Caco-2 (cell line): ENCODE data around the gene KRT81. TPM values are rescaled to one million over a fixed set of nuclear protein-coding genes. Genes with fewer than 3 reads are reported as not detected.

Source experiments
- BruUV-seq: library from RNA; stranded (reverse); fragments of 400-500 nt; replicated peaks from 2 replicates; lab custom pipeline; 2021; lab: Mats Ljungman, UMichigan
- CTCF ChIA-PET: fragments of 300-600 bp; sonication (Branson Sonifier 250); formaldehyde crosslinking; loops from one replicate; lab custom pipeline; 2022; ENCODE audit warnings: antibody characterized with exemption; lab: Charles Lee
- POLR2A ChIA-PET: fragments of 300-600 bp; sonication (Branson Sonifier 250); formaldehyde crosslinking; loops from one replicate; lab custom pipeline; 2022; ENCODE audit warnings: antibody characterized with exemption; lab: Charles Lee
- DNase-seq, 2 experiments: peaks; one replicate each; pipeline versions ENCODE4 v3.0.0 to v3.0.0-alpha.2; 2020 to 2022
- H3K27me3 ChIP-seq: replicated peaks from 2 replicates; pipeline ENCODE4 v1.6.0; 2011; ENCODE audit warnings: low read length; ENCODE audit not compliant: control insufficient read depth, insufficient read depth
- H3K36me3 ChIP-seq: 2 replicates; pipeline ENCODE4 v1.5.1; 2011; ENCODE audit warnings: low read length; ENCODE audit not compliant: control insufficient read depth, insufficient read depth
- H3K4me1 ChIP-seq: fragments of 250-450 bp; sonication (Bioruptor Pico); 2 replicates; pipeline ENCODE4 v1.5.1; 2020; ENCODE audit warnings: mild to moderate bottlenecking
- H3K4me3 ChIP-seq: 2 replicates; pipeline ENCODE4 v1.5.1; 2011; ENCODE audit warnings: low read depth, mild to moderate bottlenecking, control low read depth, low read length
- H3K9me3 ChIP-seq: fragments of 250-450 bp; sonication (Bioruptor Pico); 2 replicates; pipeline ENCODE4 v1.5.1; 2020; ENCODE audit warnings: mild to moderate bottlenecking, moderate library complexity
- H3K27ac Mint-ChIP-seq: one replicate; pipeline ENCODE4 v1.8.0; 2022; ENCODE audit warnings: mixed read lengths; ENCODE audit not compliant: unreplicated experiment
- H3K27me3 Mint-ChIP-seq: one replicate; pipeline ENCODE4 v1.8.0; 2022; ENCODE audit warnings: mixed read lengths; ENCODE audit not compliant: insufficient read depth, unreplicated experiment
- H3K36me3 Mint-ChIP-seq: one replicate; pipeline ENCODE4 v1.8.0; 2022; ENCODE audit warnings: mild to moderate bottlenecking, mixed read lengths; ENCODE audit not compliant: insufficient read depth, unreplicated experiment
- H3K4me1 Mint-ChIP-seq: one replicate; pipeline ENCODE4 v1.8.0; 2022; ENCODE audit warnings: low read depth, mixed read lengths; ENCODE audit not compliant: unreplicated experiment
- H3K4me3 Mint-ChIP-seq: one replicate; pipeline ENCODE4 v1.8.0; 2022; ENCODE audit warnings: mild to moderate bottlenecking, moderate library complexity, mixed read lengths; ENCODE audit not compliant: unreplicated experiment
- H3K9me3 Mint-ChIP-seq: one replicate; pipeline ENCODE4 v1.8.0; 2022; ENCODE audit warnings: mixed read lengths; ENCODE audit not compliant: unreplicated experiment
- CTCF ChIP-seq, 2 experiments: fragments of 200-600 bp in 1 of 2; IDR thresholded peaks; 1 replicate in 1 of 2; 2 replicates in 1 of 2; pipeline versions ENCODE4 v1.5.1 to v1.8.0; 2011 to 2022; ENCODE audit warnings: antibody characterized with exemption in 1 of 2, control low read depth in 1 of 2, inconsistent platforms in 1 of 2, low read depth in 1 of 2, low read length in 1 of 2, mild to moderate bottlenecking in 1 of 2, moderate library complexity in 1 of 2; ENCODE audit not compliant: insufficient read depth in 1 of 2, severe bottlenecking in 1 of 2, unreplicated experiment in 1 of 2
- intact Hi-C: fragments of 100-400 bp; cut with micrococcal nuclease; formaldehyde crosslinking; loops from one replicate; pipeline ENCODE4 v1.10.0; 2022; ENCODE audit not compliant: unreplicated experiment
- total RNA-seq: library from RNA; stranded (reverse); gene quantifications from 2 replicates; pipeline ENCODE4 v1.2.3, GENCODE V29; 2022

Gene KRT81
- total RNA-seq, 1 experiment from 2014 or later: 0.45 TPM

GRCh38 chr12:52336641-52337040, 45.3 kb upstream of the KRT81 start:
- ChIA-PET CTCF (no interaction called here), POLR2A (no interaction called here)
- H3K4me3 Mint-ChIP-seq: no peak overlapping the region
- H3K27me3 Mint-ChIP-seq: no peaks in the 10 kb centered on the region
- H3K36me3 Mint-ChIP-seq: no peaks in the 10 kb centered on the region
- intact Hi-C loops: no loop called here
- H3K27ac Mint-ChIP-seq: no peak overlapping the region
- Histone ChIP-seq H3K4me3 (no peak overlapping the region), H3K9me3 (no peaks in the 10 kb centered on the region), H3K4me1 (peaks cover 8% of the 10 kb centered on the region), H3K27me3 (no peaks in the 10 kb centered on the region), H3K36me3 (no peaks in the 10 kb centered on the region)
- no peak for TF ChIP-seq CTCF (IDR thresholded peaks at IDR 0.05; ENCODE audit: insufficient read depth in 1 of 2, low read depth in 1 of 2, low read length in 1 of 2, severe bottlenecking in 1 of 2, unreplicated experiment in 1 of 2)
- peaks cover 10% of the 10 kb centered on the region for H3K9me3 Mint-ChIP-seq
- no TSS peak for BruUV-seq
- peaks cover 6% of the 10 kb centered on the region for H3K4me1 Mint-ChIP-seq
- DNase-seq: no peak

GRCh38 chr12:52335598-52336262, 44.4 kb upstream of the KRT81 start:
- DNase-seq: no peak
- intact Hi-C loops: no loop called here
- Mint-ChIP-seq H3K36me3 (no peaks in the 10 kb centered on the region), H3K27ac (no peak overlapping the region), H3K4me1 (peaks cover 6% of the 10 kb centered on the region), H3K4me3 (no peak overlapping the region), H3K27me3 (no peaks in the 10 kb centered on the region), H3K9me3 (peaks cover 10% of the 10 kb centered on the region)
- CTCF ChIA-PET: no interaction called here
- no peaks in the 10 kb centered on the region for H3K27me3 ChIP-seq
- no peak for TF ChIP-seq CTCF (IDR thresholded peaks at IDR 0.05; ENCODE audit: insufficient read depth in 1 of 2, low read depth in 1 of 2, low read length in 1 of 2, severe bottlenecking in 1 of 2, unreplicated experiment in 1 of 2)
- no peaks in the 10 kb centered on the region for H3K9me3 ChIP-seq
- peaks cover 8% of the 10 kb centered on the region for H3K4me1 ChIP-seq
- POLR2A ChIA-PET: no interaction called here
- H3K4me3 ChIP-seq: no peak overlapping the region
- no peaks in the 10 kb centered on the region for H3K36me3 ChIP-seq
- BruUV-seq: no TSS peak

- H3K36me3 ChIP-seq: no peaks in the 10 kb centered on the region
- no peaks in the 10 kb centered on the region for H3K36me3 Mint-ChIP-seq
- H3K27ac Mint-ChIP-seq: no peak overlapping the region
- H3K27me3 Mint-ChIP-seq: no peaks in the 10 kb centered on the region
- DNase-seq: no peak
- no peak overlapping the region for H3K4me3 Mint-ChIP-seq
- H3K9me3 Mint-ChIP-seq: peaks cover 10% of the 10 kb centered on the region
- BruUV-seq: no TSS peak
- H3K27me3 ChIP-seq: no peaks in the 10 kb centered on the region
- intact Hi-C loops: no loop called here
- H3K4me3 ChIP-seq: no peak overlapping the region
- ChIA-PET POLR2A (no interaction called here), CTCF (no interaction called here)
- peaks cover 6% of the 10 kb centered on the region for H3K4me1 Mint-ChIP-seq
- no peaks in the 10 kb centered on the region for H3K9me3 ChIP-seq
- TF ChIP-seq CTCF (IDR thresholded peaks at IDR 0.05; ENCODE audit: insufficient read depth in 1 of 2, low read depth in 1 of 2, low read length in 1 of 2, severe bottlenecking in 1 of 2, unreplicated experiment in 1 of 2): no peak
- H3K4me1 ChIP-seq: peaks cover 8% of the 10 kb centered on the region
These were observed 42.9 kb upstream of the KRT81 start for GRCh38 chr12:52334185-52334584.
